Stimulated activated CD8-positive, alpha-beta memory T cell treated with anti-CD3 and anti-CD28 coated beads, Interleukin-12 subunit alpha, Interleukin-12 subunit beta, amount 100 ng/mL, for 1 hour (primary cell): ENCODE measurements around the gene B4GALNT1.
A peak's percentile ranks its signal among the peaks of the same experiment; 100 is the strongest.

Source experiments
- DNase-seq: peaks from one replicate; pipeline ENCODE4 v3.0.0-alpha.2; 2020; ENCODE audit warnings: low read depth

The B4GALNT1 gene

DNA sequence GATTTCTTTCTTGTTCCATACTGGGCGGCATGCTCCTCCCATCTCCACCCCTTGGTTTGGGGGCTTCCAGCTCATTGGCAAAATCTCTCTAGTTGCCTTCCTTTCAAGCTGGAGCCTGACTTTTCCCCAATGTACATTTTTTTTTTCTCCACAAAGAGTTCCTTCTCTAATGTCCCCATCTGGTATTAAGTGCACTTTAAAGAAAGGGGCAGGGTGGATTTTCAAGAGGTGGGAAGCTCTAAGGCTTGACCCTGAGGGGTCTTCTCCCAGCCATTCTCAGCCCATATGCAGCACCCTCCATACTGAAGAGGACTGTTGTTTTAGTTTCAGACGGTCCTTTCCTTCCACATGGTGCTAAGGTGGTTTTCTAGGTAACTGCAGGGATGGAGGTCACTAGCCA lies 47.8 kb downstream of the B4GALNT1 start:
- no peak for DNase-seq

GRCh38 chr12:57584690-57585089 lies 48.3 kb downstream of the B4GALNT1 start:
- DNase-seq, result no peak

- DNase-seq, result no peak
Measured at GRCh38 chr12:57584050-57584449, 49.0 kb downstream of the B4GALNT1 start.

DNA sequence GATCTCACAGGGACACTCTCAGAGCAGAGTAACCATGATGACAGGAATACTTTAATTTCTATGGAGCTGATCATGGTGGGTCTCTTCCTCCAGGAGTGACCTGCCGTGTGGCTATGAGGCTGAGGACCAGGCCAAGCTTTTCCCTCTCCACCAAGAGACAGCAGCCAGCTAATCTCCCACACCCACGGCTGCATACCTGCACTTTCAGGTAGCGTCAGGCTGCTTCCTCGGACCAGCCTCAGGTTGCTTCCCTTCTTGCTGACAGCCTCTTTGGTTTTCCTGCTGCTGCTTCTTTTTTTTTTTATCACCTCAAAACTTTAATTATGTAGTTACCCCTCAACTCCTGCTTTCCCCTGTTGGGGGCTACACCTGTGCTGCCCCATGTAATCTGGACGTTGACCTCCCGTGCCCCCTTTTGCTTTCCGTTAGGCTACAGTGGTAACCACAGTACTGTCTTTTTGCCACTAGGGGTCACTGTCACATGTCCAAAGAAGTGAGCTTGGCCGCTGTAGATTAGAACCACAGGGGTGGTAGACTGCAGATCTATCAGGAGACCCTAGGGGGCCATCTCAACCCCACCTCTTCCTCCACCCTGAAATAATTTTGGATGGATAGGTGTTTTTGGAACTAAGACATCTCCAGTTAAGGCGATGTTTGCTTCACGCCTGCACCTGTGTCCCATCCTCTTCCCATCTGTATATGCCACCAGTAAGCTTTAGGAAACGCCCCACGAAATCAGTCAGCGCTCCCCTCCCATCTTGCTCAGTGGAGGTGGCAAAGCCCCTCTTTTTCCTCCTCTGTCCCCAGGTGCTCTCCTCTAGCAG lies 49.8 kb downstream of the B4GALNT1 start:
- peak; percentile 54 for DNase-seq

GRCh38 chr12:57582440-57582839 lies 50.6 kb downstream of the B4GALNT1 start:
- no peak for DNase-seq

- DNase-seq, result no peak
Measured at GRCh38 chr12:57581802-57582201, 51.2 kb downstream of the B4GALNT1 start.

DNA sequence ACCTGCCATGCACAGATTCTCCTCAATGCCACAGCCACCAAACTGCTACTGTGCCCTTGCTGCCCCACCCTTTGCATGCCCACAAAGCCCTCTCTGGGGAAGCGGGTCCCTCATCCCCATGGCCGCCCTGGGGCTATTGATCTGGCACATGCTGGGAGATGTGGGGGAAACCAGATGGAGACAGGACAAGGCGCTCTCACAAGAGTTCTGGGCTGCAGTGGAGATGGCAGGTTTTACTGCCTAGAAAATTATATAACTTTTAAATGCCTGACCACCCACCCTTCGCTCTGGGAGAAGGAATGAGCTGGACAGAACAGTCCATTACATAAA lies 52.6 kb downstream of the B4GALNT1 start:
- DNase-seq, result no peak

GRCh38 chr12:57579677-57580465 lies 53.1 kb downstream of the B4GALNT1 start:
- DNase-seq, result no peak

GRCh38 chr12:57579011-57579410 lies 54.0 kb downstream of the B4GALNT1 start:
- no peak for DNase-seq

GRCh38 chr12:57577981-57578758 lies 54.8 kb downstream of the B4GALNT1 start:
- no peak for DNase-seq

DNA sequence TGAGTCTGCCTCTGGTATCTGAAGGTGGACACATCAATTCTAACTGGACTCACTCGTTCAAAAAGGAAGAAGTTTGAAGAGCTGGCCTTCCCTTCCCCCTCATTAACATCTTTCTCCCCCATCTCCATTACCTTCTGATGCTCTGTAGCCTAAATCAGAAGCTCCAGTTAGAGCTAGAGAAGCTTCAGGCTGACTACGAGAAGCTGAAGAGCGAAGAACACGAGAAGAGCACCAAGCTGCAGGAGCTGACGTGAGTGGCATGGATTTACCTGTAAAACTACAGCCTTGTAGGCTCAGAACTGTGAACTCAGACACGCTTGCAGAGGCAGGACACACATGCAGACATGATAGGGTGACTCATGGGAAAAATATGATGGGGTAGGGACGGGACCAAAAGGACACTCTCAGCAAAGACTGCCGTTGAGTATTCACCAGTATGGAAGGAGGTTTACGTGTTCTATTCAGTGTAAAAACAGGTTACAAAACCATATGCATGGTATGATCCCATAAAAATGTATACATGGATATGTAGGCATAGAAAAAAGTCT lies 56.3 kb downstream of the B4GALNT1 start:
- DNase-seq, result no peak
